ENCODE data around the gene PLB1. TPM values are rescaled to one million over a fixed set of nuclear protein-coding genes. Genes with fewer than 3 reads are reported as not detected.

PLB1 gene
- total RNA-seq, 1 experiment from 2014 or later: 2.4 TPM

- in situ Hi-C loops (cut with HindIII; ENCODE audit: low sequenced_read_pairs): no loop called here
- no peak for DNase-seq (ENCODE audit: low spot score)
Observed at GRCh38 chr2:28581312-28581711, 85.5 kb downstream of the PLB1 start.

GRCh38 chr2:28582152-28582551 lies 86.3 kb downstream of the PLB1 start:
- DNase-seq (ENCODE audit: low spot score): no peak
- in situ Hi-C loops (cut with HindIII; ENCODE audit: low sequenced_read_pairs): no loop called here

- in situ Hi-C loops (cut with HindIII; ENCODE audit: low sequenced_read_pairs): no loop called here
Observed at GRCh38 chr2:28582595-28582994, 86.7 kb downstream of the PLB1 start.

GRCh38 chr2:28583899-28584553 lies 88.2 kb downstream of the PLB1 start:
- in situ Hi-C loops (cut with HindIII; ENCODE audit: low sequenced_read_pairs): no loop called here
- DNase-seq (ENCODE audit: low spot score): peak; percentile 45

More at GRCh38 chr2:28582595-28582994, 86.7 kb downstream of the PLB1 start:
- DNase-seq (ENCODE audit: low spot score): no peak

- no peak for DNase-seq (ENCODE audit: low spot score)
- in situ Hi-C loops (cut with HindIII; ENCODE audit: low sequenced_read_pairs): no loop called here
Observed at GRCh38 chr2:28586867-28587266, 91.0 kb downstream of the PLB1 start.

- peak; percentile 99 for DNase-seq (ENCODE audit: low spot score)
- in situ Hi-C loops (cut with HindIII; ENCODE audit: low sequenced_read_pairs): no loop called here
Observed at GRCh38 chr2:28587526-28588291, 91.8 kb downstream of the PLB1 start.

- no peak for DNase-seq (ENCODE audit: low spot score)
- in situ Hi-C loops (cut with HindIII; ENCODE audit: low sequenced_read_pairs): no loop called here
Observed at GRCh38 chr2:28588292-28588670, 92.4 kb downstream of the PLB1 start.

GRCh38 chr2:28589746-28590463 lies 94.0 kb downstream of the PLB1 start:
- in situ Hi-C loops (cut with HindIII; ENCODE audit: low sequenced_read_pairs): no loop called here
- no peak for DNase-seq (ENCODE audit: low spot score)

GRCh38 chr2:28590496-28591301 lies 94.8 kb downstream of the PLB1 start:
- in situ Hi-C loops (cut with HindIII; ENCODE audit: low sequenced_read_pairs): no loop called here
- DNase-seq (ENCODE audit: low spot score): no peak

GRCh38 chr2:28591711-28592335 lies 96.0 kb downstream of the PLB1 start:
- in situ Hi-C loops (cut with HindIII; ENCODE audit: low sequenced_read_pairs): no loop called here
- DNase-seq (ENCODE audit: low spot score): no peak

GRCh38 chr2:28592481-28592880 lies 96.6 kb downstream of the PLB1 start:
- DNase-seq (ENCODE audit: low spot score): no peak

GRCh38 chr2:28593160-28593755 lies 97.4 kb downstream of the PLB1 start:
- no peak for DNase-seq (ENCODE audit: low spot score)
- in situ Hi-C loops (cut with HindIII; ENCODE audit: low sequenced_read_pairs): no loop called here

More at GRCh38 chr2:28592481-28592880, 96.6 kb downstream of the PLB1 start:
- in situ Hi-C loops (cut with HindIII; ENCODE audit: low sequenced_read_pairs): no loop called here

GRCh38 chr2:28594000-28594331 lies 98.1 kb downstream of the PLB1 start:
- DNase-seq (ENCODE audit: low spot score): no peak
- in situ Hi-C loops (cut with HindIII; ENCODE audit: low sequenced_read_pairs): no loop called here

- peak; percentile 93 for DNase-seq (ENCODE audit: low spot score)
- in situ Hi-C loops (cut with HindIII; ENCODE audit: low sequenced_read_pairs): no loop called here
Observed at GRCh38 chr2:28594332-28595108, 98.7 kb downstream of the PLB1 start.

- no peak for DNase-seq (ENCODE audit: low spot score)
- in situ Hi-C loops (cut with HindIII; ENCODE audit: low sequenced_read_pairs): no loop called here
Observed at GRCh38 chr2:28595323-28595722, 99.5 kb downstream of the PLB1 start.

- in situ Hi-C loops (cut with HindIII; ENCODE audit: low sequenced_read_pairs): no loop called here
- no peak for DNase-seq (ENCODE audit: low spot score)
Observed at GRCh38 chr2:28598484-28598883, 102.6 kb downstream of the PLB1 start.

- DNase-seq (ENCODE audit: low spot score): no peak
- in situ Hi-C loops (cut with HindIII; ENCODE audit: low sequenced_read_pairs): no loop called here
Observed at GRCh38 chr2:28600181-28600580, 104.3 kb downstream of the PLB1 start.

- no peak for DNase-seq (ENCODE audit: low spot score)
- in situ Hi-C loops (cut with HindIII; ENCODE audit: low sequenced_read_pairs): no loop called here
Observed at GRCh38 chr2:28601616-28602015, 105.8 kb downstream of the PLB1 start.
